ENCODE results near the gene FBXO36. TPM values are rescaled to one million over a fixed set of nuclear protein-coding genes. Genes with fewer than 3 reads are reported as not detected.

The FBXO36 gene, protein sequence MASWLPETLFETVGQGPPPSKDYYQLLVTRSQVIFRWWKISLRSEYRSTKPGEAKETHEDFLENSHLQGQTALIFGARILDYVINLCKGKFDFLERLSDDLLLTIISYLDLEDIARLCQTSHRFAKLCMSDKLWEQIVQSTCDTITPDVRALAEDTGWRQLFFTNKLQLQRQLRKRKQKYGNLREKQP
- total RNA-seq = 2.4 and 2.5 TPM in 2 replicates

DNA sequence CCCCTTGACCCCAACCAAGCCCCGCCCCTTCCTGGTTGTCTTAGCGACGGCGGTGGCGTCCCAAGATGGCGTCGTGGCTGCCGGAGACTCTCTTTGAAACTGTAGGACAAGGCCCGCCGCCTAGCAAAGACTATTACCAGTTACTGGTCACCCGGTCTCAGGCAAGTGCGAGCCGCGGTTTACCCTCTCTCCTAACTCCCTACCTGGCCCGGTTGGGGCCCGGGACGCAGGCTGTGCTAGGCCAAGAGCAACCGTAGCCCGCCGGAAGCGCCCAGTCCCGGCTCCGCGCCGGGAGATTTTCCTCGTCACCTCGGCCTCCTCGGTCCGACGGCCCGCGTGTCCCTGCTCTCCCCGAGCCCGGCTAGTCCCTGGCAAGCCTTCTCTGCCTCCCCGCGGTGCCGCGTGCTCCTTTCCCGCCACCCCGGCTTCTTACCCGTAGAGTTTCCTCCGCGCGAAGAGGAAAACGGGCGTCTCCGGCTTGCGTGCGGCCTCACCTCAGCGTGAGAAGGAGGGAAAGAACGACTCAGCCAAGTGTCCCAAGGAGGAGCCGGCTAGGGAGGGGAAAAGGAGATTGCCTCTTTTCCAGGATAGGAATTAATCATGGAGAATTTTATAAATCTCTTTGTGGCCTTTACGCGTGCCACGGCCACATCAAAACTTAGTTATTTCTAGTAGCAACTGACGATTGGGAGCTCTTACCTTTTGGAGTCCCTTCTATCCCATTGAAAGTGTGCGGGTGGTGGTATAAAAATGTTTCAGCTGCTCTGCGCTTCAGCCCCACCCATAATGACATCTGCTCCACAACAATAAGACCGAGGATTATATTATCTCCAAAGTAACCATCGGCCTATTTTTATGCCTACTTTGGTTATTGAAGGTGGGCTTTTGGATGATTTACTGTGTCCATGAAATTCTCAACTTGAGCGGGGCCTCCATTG is at the start of gene FBXO36:
Gene FBXO36, plus strand, starts transcription at position 55 of the 938 bp plus-strand sequence. Its CDS starts 11 bp downstream, at position 66.

DNA sequence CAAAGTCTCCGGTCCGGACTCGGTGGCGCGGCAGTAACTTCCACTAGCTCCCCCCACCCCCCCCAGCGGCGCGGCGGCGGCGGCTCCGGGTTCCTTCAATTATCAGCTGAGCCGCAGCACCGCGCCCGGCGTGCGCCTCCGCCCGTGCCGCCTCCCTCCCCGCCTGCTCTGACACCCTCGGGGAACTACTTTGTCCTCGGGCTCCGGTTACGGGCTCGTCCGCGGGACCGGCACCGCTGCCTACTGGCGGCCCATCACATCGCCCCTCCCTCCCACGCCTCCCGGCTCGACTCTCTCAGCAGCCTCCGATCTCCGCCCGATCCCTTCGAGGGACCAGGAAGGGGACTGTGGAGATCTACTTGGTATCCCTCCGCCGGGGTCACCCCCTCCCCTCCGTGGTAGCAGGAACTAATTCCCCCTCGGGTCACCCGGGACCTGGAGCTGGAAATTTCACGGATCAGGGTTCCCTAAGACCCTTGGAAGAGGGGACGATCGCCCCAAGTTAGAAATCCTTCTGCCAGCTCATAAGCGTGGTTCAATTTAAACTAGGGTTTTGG is 333 bp upstream of the FBXO36 start, which contains the start of gene TRIP12:
Gene TRIP12, minus strand, starts transcription at position 118 of the 557 bp plus-strand sequence. CDS start 41,930 bp downstream, outside the sequence.

Other genes with a start within 250 kb of the FBXO36 start
- 0.26 and 0.37 TPM in 2 replicates for gene DNER, start 207.9 kb upstream of the FBXO36 start, total RNA-seq
- 323 and 338 TPM in 2 replicates for gene TRIP12, start 494 bp upstream of the FBXO36 start, total RNA-seq
- 3.2 and 6.2 TPM in 2 replicates for gene SLC16A14, start 146.4 kb downstream of the FBXO36 start, total RNA-seq